Type B pancreatic cell (in vitro differentiated cells): ENCODE results near the gene ITPA. TPM values are rescaled to one million over a fixed set of nuclear protein-coding genes. Genes with fewer than 3 reads are reported as not detected.

Experiments
- DNase-seq: peaks from one replicate; pipeline ENCODE4 v3.0.0; 2021; ENCODE audit warnings: mixed read lengths; ENCODE audit not compliant: unreplicated experiment; ENCODE audit errors: extremely low spot score
- H3K27ac Mint-ChIP-seq: 2 replicates; pipeline ENCODE4 v1.8.0; 2021; ENCODE audit warnings: mild to moderate bottlenecking, mixed read lengths
- H3K27me3 Mint-ChIP-seq: 2 replicates; pipeline ENCODE4 v1.8.0; 2021; ENCODE audit warnings: mixed read lengths
- H3K36me3 Mint-ChIP-seq: 2 replicates; pipeline ENCODE4 v1.8.0; 2021; ENCODE audit warnings: mixed read lengths
- H3K4me1 Mint-ChIP-seq: one replicate; pipeline ENCODE4 v1.8.0; 2021; ENCODE audit warnings: mixed read lengths; ENCODE audit not compliant: unreplicated experiment
- H3K4me3 Mint-ChIP-seq: 2 replicates; pipeline ENCODE4 v1.8.0; 2021; ENCODE audit warnings: mild to moderate bottlenecking, mixed read lengths
- H3K9me3 Mint-ChIP-seq: 2 replicates; pipeline ENCODE4 v1.8.0; 2021; ENCODE audit warnings: mixed read lengths
- total RNA-seq: library from RNA; stranded (reverse); gene quantifications from 2 replicates; pipeline ENCODE4 v1.2.1, GENCODE V29; 2021; ENCODE audit warnings: low replicate concordance
- TF ChIP-seq, protein P1 (sequence below): fragments of 200-600 bp; sonication (generic); conservative IDR thresholded peaks from 2 replicates; pipeline ENCODE4 v1.5.0; 2021; ENCODE audit warnings: antibody characterized with exemption, mild to moderate bottlenecking

The ITPA gene
- total RNA-seq, 1 donor from 2014 or later = 59.7 TPM

DNA sequence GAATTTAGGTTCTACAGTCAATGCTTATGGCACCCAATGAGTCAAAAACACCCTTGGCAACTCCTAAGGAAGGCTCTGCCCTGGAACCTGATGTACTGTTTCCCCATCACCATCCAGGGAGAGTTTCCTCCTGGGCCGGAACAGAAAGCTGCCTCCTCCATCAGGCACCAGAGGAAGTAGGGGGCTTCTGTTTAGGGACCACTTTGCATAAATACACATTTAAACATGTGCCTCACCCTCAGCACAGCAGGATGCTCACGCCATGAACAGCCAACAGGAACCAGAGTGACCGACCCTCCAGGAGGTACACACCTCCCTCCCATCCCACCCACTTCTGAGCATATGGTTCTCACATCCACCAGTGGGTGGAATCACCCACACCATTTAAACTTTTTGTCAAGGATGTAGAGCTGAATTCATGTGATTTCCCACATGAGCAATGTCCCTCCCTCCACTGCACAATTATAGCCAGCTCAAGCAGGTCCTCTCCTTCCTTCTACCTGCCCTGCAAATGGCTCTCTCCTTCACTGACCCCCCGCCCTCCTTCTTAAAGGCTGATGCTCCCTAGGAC, 19.7 kb upstream of the ITPA start:
- TF ChIP-seq, protein P1, sequence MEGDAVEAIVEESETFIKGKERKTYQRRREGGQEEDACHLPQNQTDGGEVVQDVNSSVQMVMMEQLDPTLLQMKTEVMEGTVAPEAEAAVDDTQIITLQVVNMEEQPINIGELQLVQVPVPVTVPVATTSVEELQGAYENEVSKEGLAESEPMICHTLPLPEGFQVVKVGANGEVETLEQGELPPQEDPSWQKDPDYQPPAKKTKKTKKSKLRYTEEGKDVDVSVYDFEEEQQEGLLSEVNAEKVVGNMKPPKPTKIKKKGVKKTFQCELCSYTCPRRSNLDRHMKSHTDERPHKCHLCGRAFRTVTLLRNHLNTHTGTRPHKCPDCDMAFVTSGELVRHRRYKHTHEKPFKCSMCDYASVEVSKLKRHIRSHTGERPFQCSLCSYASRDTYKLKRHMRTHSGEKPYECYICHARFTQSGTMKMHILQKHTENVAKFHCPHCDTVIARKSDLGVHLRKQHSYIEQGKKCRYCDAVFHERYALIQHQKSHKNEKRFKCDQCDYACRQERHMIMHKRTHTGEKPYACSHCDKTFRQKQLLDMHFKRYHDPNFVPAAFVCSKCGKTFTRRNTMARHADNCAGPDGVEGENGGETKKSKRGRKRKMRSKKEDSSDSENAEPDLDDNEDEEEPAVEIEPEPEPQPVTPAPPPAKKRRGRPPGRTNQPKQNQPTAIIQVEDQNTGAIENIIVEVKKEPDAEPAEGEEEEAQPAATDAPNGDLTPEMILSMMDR = no peak
- Mint-ChIP-seq H3K27ac (no peak overlapping the region), H3K9me3 (no peaks in the 10 kb centered on the region), H3K27me3 (no peaks in the 10 kb centered on the region), H3K4me3 (no peak overlapping the region), H3K4me1 (no peaks in the 10 kb centered on the region), H3K36me3 (peaks cover 24% of the 10 kb centered on the region)
- DNase-seq = no peak

DNA sequence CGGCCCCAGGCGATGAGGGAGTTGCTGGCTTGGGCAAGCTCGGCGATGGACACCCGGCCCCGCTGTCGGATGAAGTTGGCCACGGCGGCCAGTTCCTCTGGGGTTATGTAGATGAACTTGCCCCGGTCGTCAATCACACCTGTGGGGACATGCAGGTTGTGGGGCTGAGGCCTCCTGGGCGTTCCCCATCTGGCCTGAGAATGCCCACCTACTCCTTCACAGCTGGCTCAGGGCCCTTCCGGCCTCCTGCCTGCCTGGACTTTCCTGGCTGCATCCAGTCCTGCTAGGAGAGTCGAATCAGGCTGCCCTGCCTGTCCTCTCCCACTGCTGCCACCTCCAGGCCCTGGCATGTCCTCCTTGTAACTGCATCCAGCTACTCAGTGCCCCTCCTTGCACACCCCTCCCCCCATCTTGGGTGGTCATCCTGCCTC, 18.6 kb upstream of the ITPA start:
- no peak for DNase-seq
- Mint-ChIP-seq H3K4me1 (no peaks in the 10 kb centered on the region), H3K4me3 (no peak overlapping the region), H3K27ac (no peak overlapping the region), H3K36me3 (peaks cover 29% of the 10 kb centered on the region), H3K9me3 (no peaks in the 10 kb centered on the region), H3K27me3 (no peaks in the 10 kb centered on the region)
- TF ChIP-seq, protein P1 = no peak

- Mint-ChIP-seq H3K4me3 (no peak overlapping the region), H3K4me1 (no peaks in the 10 kb centered on the region), H3K27me3 (no peaks in the 10 kb centered on the region), H3K27ac (no peak overlapping the region), H3K9me3 (no peaks in the 10 kb centered on the region), H3K36me3 (peaks cover 36% of the 10 kb centered on the region)
- TF ChIP-seq, protein P1 = no peak
- DNase-seq = no peak
Observed at GRCh38 chr20:3192226-3193015, 16.9 kb upstream of the ITPA start.

DNA sequence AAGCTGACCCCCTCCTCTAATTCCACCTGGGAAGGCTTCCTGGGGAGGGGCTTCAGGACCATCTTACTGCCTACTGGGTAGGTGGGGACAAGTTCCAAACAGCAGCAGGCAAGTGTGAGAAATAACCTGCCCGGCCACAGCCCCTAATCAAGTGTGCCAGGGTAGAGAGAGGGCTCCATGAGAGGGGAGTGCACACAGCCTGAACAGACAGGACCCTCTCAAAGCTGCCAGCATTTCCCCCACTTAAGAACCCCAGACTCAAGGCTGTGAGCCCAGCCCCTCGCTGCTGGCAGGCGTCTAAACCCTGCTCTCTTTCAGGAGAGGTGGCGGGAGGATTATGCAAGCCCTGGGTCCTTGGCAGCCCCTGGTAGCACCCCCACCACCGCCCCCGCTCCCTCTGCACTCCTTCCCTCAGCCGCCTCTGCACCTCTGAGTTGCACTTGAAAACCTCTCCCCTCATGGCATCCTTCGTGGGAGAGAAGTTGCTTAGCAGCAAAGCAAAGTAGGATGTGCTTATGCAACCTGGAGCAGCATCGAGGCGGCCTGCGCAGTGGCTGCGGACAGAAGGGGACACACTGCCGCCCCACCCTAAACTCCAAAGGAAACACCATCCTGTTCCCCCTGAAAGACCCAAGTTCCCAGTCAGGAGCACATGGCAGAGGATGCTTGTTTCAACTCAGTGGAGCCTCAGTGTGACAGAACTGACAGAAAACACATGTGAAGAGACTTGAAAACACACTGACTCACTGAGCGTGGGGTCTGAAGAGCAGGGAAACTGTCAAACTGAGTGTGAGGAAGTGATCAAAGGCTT, 15.3 kb upstream of the ITPA start:
- no peaks in the 10 kb centered on the region for H3K9me3 Mint-ChIP-seq
- H3K36me3 Mint-ChIP-seq = peaks cover 38% of the 10 kb centered on the region
- no peak overlapping the region for H3K4me3 Mint-ChIP-seq
- TF ChIP-seq, protein P1 = no peak
- H3K27me3 Mint-ChIP-seq = no peaks in the 10 kb centered on the region
- H3K27ac Mint-ChIP-seq = no peak overlapping the region
- no peaks in the 10 kb centered on the region for H3K4me1 Mint-ChIP-seq
- no peak for DNase-seq

DNA sequence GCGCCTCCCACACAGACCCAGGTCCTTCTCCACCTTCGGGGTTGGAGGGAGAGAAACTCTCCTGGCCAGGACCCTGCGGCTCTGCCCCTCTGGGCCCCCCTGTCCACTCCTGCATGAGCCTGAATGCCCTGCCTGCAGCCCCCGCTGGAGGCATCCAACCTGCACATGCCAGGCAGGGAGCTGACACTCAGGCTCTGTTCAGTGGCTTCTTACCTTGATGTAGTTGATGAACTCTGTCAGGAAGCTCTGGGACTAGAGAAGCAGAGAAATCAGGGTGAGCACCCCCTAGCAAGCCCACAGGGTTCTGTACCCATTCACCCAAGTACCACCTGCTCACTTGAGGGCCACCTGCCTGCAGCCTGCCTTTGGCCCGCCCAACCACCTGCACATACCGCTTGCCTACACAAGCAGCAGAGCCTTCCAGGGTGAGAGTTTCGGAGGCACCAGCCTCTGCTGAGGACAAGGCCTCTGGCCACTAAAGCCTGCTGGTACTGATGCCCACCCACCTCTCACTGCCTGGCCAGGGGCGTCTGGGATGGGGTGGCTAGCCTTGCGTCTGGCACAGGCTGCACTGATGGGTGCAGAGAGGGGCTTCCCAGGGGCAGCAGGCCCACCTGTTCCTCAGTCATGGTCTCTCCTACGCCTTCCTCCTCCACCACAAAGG, 14.5 kb upstream of the ITPA start:
- H3K4me3 Mint-ChIP-seq = no peak overlapping the region
- TF ChIP-seq, protein P1 = no peak
- H3K27me3 Mint-ChIP-seq = no peaks in the 10 kb centered on the region
- H3K4me1 Mint-ChIP-seq = no peaks in the 10 kb centered on the region
- no peak for DNase-seq
- H3K9me3 Mint-ChIP-seq = no peaks in the 10 kb centered on the region
- H3K36me3 Mint-ChIP-seq = peaks cover 42% of the 10 kb centered on the region
- no peak overlapping the region for H3K27ac Mint-ChIP-seq
